ENCODE measurements around the gene CDC14C. TPM values are rescaled to one million over a fixed set of nuclear protein-coding genes. Genes with fewer than 3 reads are reported as not detected.
"Not testable (repeated sequence)": the region's sequence is repeated elsewhere in the genome, so short reads cannot be mapped to it uniquely, and the experiment has no call there.

The CDC14C gene
- total and polyA plus RNA-seq, 7 donors: not detected

- no peak for DNase-seq
- H3K27me3 ChIP-seq: no peaks in the 10 kb centered on the region
- 47 to 53% methylated on average over 2 of the region's 2 CpGs for WGBS, 2 donors
- intact Hi-C loops (cut with DNase I): no loop called here
- H3K9me3 ChIP-seq: peaks cover 0 to 8% (median 2%) of the 10 kb centered on the region in 4 donors
- no peaks in the 10 kb centered on the region for H3K36me3 ChIP-seq
- TF ChIP-seq, protein P1, sequence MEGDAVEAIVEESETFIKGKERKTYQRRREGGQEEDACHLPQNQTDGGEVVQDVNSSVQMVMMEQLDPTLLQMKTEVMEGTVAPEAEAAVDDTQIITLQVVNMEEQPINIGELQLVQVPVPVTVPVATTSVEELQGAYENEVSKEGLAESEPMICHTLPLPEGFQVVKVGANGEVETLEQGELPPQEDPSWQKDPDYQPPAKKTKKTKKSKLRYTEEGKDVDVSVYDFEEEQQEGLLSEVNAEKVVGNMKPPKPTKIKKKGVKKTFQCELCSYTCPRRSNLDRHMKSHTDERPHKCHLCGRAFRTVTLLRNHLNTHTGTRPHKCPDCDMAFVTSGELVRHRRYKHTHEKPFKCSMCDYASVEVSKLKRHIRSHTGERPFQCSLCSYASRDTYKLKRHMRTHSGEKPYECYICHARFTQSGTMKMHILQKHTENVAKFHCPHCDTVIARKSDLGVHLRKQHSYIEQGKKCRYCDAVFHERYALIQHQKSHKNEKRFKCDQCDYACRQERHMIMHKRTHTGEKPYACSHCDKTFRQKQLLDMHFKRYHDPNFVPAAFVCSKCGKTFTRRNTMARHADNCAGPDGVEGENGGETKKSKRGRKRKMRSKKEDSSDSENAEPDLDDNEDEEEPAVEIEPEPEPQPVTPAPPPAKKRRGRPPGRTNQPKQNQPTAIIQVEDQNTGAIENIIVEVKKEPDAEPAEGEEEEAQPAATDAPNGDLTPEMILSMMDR (IDR thresholded peaks at IDR 0.05): no peak
- TF ChIP-seq POLR2A (IDR thresholded peaks at IDR 0.05) (no peak), POLR2AphosphoS5 (IDR thresholded peaks at IDR 0.05) (no peak), EP300 (IDR thresholded peaks at IDR 0.05) (no peak)
- H3K4me1 ChIP-seq: no peaks in the 10 kb centered on the region
- no peak overlapping the region for H3K4me3 ChIP-seq
- no peak overlapping the region for H3K27ac ChIP-seq
These were observed 36.8 kb upstream of the CDC14C start for GRCh38 chr7:48887500-48887899.

DNA sequence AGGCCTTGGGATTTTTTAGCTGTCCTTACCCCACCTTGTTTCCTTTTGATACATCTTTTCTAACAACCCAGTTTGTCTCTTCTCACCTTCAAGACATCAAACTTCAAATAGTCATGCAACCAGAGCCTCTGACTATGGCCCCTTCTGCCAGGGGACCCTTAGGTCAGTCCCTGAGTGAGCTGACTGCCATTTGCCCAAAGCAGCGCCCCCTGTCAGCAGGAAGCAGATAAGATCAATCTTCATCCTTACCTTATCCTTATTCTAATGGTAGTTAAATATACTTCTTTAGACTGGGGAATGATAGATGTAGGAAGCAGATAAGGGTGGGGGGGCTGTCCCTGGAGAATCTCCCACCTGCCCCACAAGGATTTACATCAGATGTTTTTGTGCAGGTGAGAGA is 29.8 kb upstream of the CDC14C start:
- Histone ChIP-seq H3K27me3 (no peaks in the 10 kb centered on the region), H3K4me1 (no peaks in the 10 kb centered on the region), H3K27ac (no peak overlapping the region), H3K9me3 (peaks cover 0 to 8% (median 2%) of the 10 kb centered on the region in 4 donors), H3K4me3 (no peak overlapping the region), H3K36me3 (no peaks in the 10 kb centered on the region)
- 60 to 68% methylated on average over 1 of the region's 1 CpG for WGBS, 2 donors
- TF ChIP-seq, protein P1 (IDR thresholded peaks at IDR 0.05): no peak
- no peak for TF ChIP-seq POLR2A (IDR thresholded peaks at IDR 0.05)
- TF ChIP-seq POLR2AphosphoS5 (IDR thresholded peaks at IDR 0.05): no peak
- TF ChIP-seq EP300 (IDR thresholded peaks at IDR 0.05): no peak
- no peak for DNase-seq
- intact Hi-C loops (cut with DNase I): no loop called here

DNA sequence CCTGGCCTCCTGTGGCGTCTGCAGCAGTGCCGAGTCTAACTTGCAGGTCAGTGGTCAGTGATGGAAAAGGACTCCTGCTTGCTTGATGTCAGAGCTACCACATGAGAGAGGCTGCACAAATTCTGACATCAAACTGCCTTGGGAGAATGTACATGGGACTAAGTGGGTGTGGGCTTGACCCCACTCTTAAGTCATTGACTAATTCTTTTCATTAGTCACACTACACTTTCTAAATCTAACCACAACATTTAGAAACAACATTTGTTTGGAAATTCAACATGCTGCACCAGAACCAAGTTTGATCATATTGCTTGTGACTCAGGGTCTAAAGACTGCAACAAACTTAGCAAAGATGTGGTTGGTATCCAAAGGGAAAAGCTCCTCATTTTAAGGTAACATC is 24.4 kb upstream of the CDC14C start:
- intact Hi-C loops (cut with DNase I): no loop called here
- WGBS, 2 donors: 89 to 93% methylated on average over 2 of the region's 2 CpGs
- no peak for DNase-seq
- Histone ChIP-seq H3K4me1 (no peaks in the 10 kb centered on the region), H3K27ac (no peak overlapping the region), H3K9me3 (no peaks in the 10 kb centered on the region), H3K4me3 (no peak overlapping the region), H3K27me3 (no peaks in the 10 kb centered on the region), H3K36me3 (no peaks in the 10 kb centered on the region)
- TF ChIP-seq, protein P1 (IDR thresholded peaks at IDR 0.05): no peak
- TF ChIP-seq EP300 (IDR thresholded peaks at IDR 0.05) (no peak), POLR2A (IDR thresholded peaks at IDR 0.05) (no peak), POLR2AphosphoS5 (IDR thresholded peaks at IDR 0.05) (no peak)

GRCh38 chr7:48901966-48902365 is 22.4 kb upstream of the CDC14C start:
- intact Hi-C loops (cut with DNase I): no loop called here
- H3K4me3 ChIP-seq: no peak overlapping the region
- no peaks in the 10 kb centered on the region for H3K36me3 ChIP-seq
- no peaks in the 10 kb centered on the region for H3K27me3 ChIP-seq
- H3K27ac ChIP-seq: no peak overlapping the region
- WGBS, 2 donors: 81 to 88% methylated on average over 3 of the region's 3 CpGs
- TF ChIP-seq EP300 (IDR thresholded peaks at IDR 0.05) (no peak), POLR2AphosphoS5 (IDR thresholded peaks at IDR 0.05) (no peak), POLR2A (IDR thresholded peaks at IDR 0.05) (no peak)
- TF ChIP-seq, protein P1 (IDR thresholded peaks at IDR 0.05): no peak
- DNase-seq: no peak
- H3K4me1 ChIP-seq: no peaks in the 10 kb centered on the region
- no peaks in the 10 kb centered on the region for H3K9me3 ChIP-seq

- intact Hi-C loops (cut with DNase I): no loop called here
- 60 to 76% methylated on average over 1 of the region's 1 CpG for WGBS, 2 donors
- Histone ChIP-seq H3K27ac (no peak overlapping the region), H3K9me3 (no peaks in the 10 kb centered on the region), H3K4me1 (no peaks in the 10 kb centered on the region), H3K27me3 (no peaks in the 10 kb centered on the region), H3K4me3 (no peak overlapping the region), H3K36me3 (no peaks in the 10 kb centered on the region)
- no peak for DNase-seq
- no peak for TF ChIP-seq POLR2A (IDR thresholded peaks at IDR 0.05)
- TF ChIP-seq EP300 (IDR thresholded peaks at IDR 0.05): no peak
- no peak for TF ChIP-seq POLR2AphosphoS5 (IDR thresholded peaks at IDR 0.05)
- TF ChIP-seq, protein P1 (IDR thresholded peaks at IDR 0.05): no peak
These were observed 19.4 kb upstream of the CDC14C start for GRCh38 chr7:48904975-48905374.

DNA sequence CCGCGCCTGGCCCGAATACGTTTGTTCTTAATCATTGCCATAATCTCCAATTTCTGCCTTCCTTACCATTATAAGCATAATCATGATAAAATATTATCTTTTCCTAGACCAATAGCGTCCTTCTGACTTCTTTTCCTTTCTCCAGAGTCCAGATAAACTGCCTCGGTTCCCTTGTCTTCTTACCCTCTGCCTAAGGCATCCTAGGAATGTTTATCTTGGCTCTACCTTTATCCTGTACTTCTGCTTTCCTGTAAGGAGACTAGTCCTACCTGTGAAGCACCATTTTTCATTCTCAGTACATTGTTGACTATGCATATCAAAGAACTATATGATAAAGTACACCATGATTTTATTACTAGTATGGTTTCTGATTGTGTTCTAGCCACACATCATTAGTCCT is 18.7 kb upstream of the CDC14C start:
- WGBS, 2 donors: 83 to 91% methylated on average over 6 of the region's 6 CpGs
- H3K36me3 ChIP-seq; H3K27me3 ChIP-seq; H3K27ac ChIP-seq; H3K9me3 ChIP-seq; intact Hi-C loops (cut with DNase I); DNase-seq; H3K4me3 ChIP-seq; H3K4me1 ChIP-seq: not testable (repeated sequence)

GRCh38 chr7:48909887-48910286 is 14.5 kb upstream of the CDC14C start:
- H3K4me3 ChIP-seq; intact Hi-C loops (cut with DNase I); H3K27me3 ChIP-seq; H3K36me3 ChIP-seq; H3K27ac ChIP-seq; DNase-seq; H3K4me1 ChIP-seq; H3K9me3 ChIP-seq: not testable (repeated sequence)
- 92 to 95% methylated on average over 5 of the region's 5 CpGs for WGBS, 2 donors

Data from sigmoid colon (tissue), 7 donors.